ENCODE measurements around the gene MEGF6. TPM values are rescaled to one million over a fixed set of nuclear protein-coding genes. Genes with fewer than 3 reads are reported as not detected.
A peak's percentile ranks its signal among the peaks of the same experiment; 100 is the strongest.

The MEGF6 gene
- total RNA-seq, 1 donor from 2014 or later = 64.7 TPM

GRCh38 chr1:3477241-3477995 is 133.9 kb downstream of the MEGF6 start:
- Mint-ChIP-seq H3K36me3 (ENCODE audit: unreplicated experiment) (no peaks in the 10 kb centered on the region), H3K27ac (ENCODE audit: unreplicated experiment) (no peak overlapping the region), H3K9me3 (ENCODE audit: unreplicated experiment) (no peaks in the 10 kb centered on the region), H3K4me1 (ENCODE audit: low read depth, unreplicated experiment) (no peaks in the 10 kb centered on the region), H3K4me3 (ENCODE audit: unreplicated experiment) (no peak overlapping the region), H3K27me3 (ENCODE audit: unreplicated experiment) (no peaks in the 10 kb centered on the region)
- peak; percentile 76 for DNase-seq
- no peak for TF ChIP-seq CTCF (IDR thresholded peaks at IDR 0.05; ENCODE audit: partially characterized antibody, unreplicated experiment)

GRCh38 chr1:3476666-3477065 is 134.6 kb downstream of the MEGF6 start:
- peaks cover 1% of the 10 kb centered on the region for H3K4me1 Mint-ChIP-seq (ENCODE audit: low read depth, unreplicated experiment)
- no peak for DNase-seq
- no peak overlapping the region for H3K4me3 Mint-ChIP-seq (ENCODE audit: unreplicated experiment)
- TF ChIP-seq CTCF (IDR thresholded peaks at IDR 0.05; ENCODE audit: partially characterized antibody, unreplicated experiment) = no peak
- H3K27ac Mint-ChIP-seq (ENCODE audit: unreplicated experiment) = no peak overlapping the region
- H3K27me3 Mint-ChIP-seq (ENCODE audit: unreplicated experiment) = no peaks in the 10 kb centered on the region
- H3K36me3 Mint-ChIP-seq (ENCODE audit: unreplicated experiment) = no peaks in the 10 kb centered on the region
- no peaks in the 10 kb centered on the region for H3K9me3 Mint-ChIP-seq (ENCODE audit: unreplicated experiment)

- Mint-ChIP-seq H3K27me3 (ENCODE audit: unreplicated experiment) (peaks cover under 1% of the 10 kb centered on the region), H3K36me3 (ENCODE audit: unreplicated experiment) (no peaks in the 10 kb centered on the region), H3K9me3 (ENCODE audit: unreplicated experiment) (no peaks in the 10 kb centered on the region), H3K27ac (ENCODE audit: unreplicated experiment) (no peak overlapping the region), H3K4me1 (ENCODE audit: low read depth, unreplicated experiment) (peaks cover 1% of the 10 kb centered on the region), H3K4me3 (ENCODE audit: unreplicated experiment) (no peak overlapping the region)
- DNase-seq = no peak
- no peak for TF ChIP-seq CTCF (IDR thresholded peaks at IDR 0.05; ENCODE audit: partially characterized antibody, unreplicated experiment)
These were observed 135.3 kb downstream of the MEGF6 start for GRCh38 chr1:3475839-3476573.

- Mint-ChIP-seq H3K4me1 (ENCODE audit: low read depth, unreplicated experiment) (peaks cover 9% of the 10 kb centered on the region), H3K9me3 (ENCODE audit: unreplicated experiment) (no peaks in the 10 kb centered on the region), H3K27me3 (ENCODE audit: unreplicated experiment) (peaks cover 7% of the 10 kb centered on the region), H3K27ac (ENCODE audit: unreplicated experiment) (no peak overlapping the region), H3K4me3 (ENCODE audit: unreplicated experiment) (no peak overlapping the region), H3K36me3 (ENCODE audit: unreplicated experiment) (no peaks in the 10 kb centered on the region)
- no peak for TF ChIP-seq CTCF (IDR thresholded peaks at IDR 0.05; ENCODE audit: partially characterized antibody, unreplicated experiment)
- no peak for DNase-seq
These were observed 136.9 kb downstream of the MEGF6 start for GRCh38 chr1:3474421-3474820.

- DNase-seq = no peak
- no peak overlapping the region for H3K27ac Mint-ChIP-seq (ENCODE audit: unreplicated experiment)
- no peaks in the 10 kb centered on the region for H3K36me3 Mint-ChIP-seq (ENCODE audit: unreplicated experiment)
- peaks cover 9% of the 10 kb centered on the region for H3K4me1 Mint-ChIP-seq (ENCODE audit: low read depth, unreplicated experiment)
- H3K4me3 Mint-ChIP-seq (ENCODE audit: unreplicated experiment) = no peak overlapping the region
- no peak for TF ChIP-seq CTCF (IDR thresholded peaks at IDR 0.05; ENCODE audit: partially characterized antibody, unreplicated experiment)
- H3K27me3 Mint-ChIP-seq (ENCODE audit: unreplicated experiment) = peaks cover 7% of the 10 kb centered on the region
- H3K9me3 Mint-ChIP-seq (ENCODE audit: unreplicated experiment) = no peaks in the 10 kb centered on the region
These were observed 137.3 kb downstream of the MEGF6 start for GRCh38 chr1:3474016-3474415.
